Stimulated activated CD4-positive, alpha-beta T cell treated with anti-CD3 and anti-CD28 coated beads, TNF-alpha, amount 100 ng/mL, for 1 hour (primary cell): ENCODE data around the gene MINPP1.

Experiments
- DNase-seq, 3 donors: peaks; one replicate each; pipeline ENCODE4 v3.0.0-alpha.2; 2020; ENCODE audit warnings: low read depth in 3 of 3, low spot score in 1 of 3

The MINPP1 gene

GRCh38 chr10:87519582-87519981, 14.9 kb downstream of the MINPP1 start:
- no peak for DNase-seq

GRCh38 chr10:87523731-87524130, 19.0 kb downstream of the MINPP1 start:
- no peak for DNase-seq

- no peak for DNase-seq
Measured at GRCh38 chr10:87524296-87524695, 19.6 kb downstream of the MINPP1 start.

- no peak for DNase-seq
Measured at GRCh38 chr10:87531908-87532622, 27.4 kb downstream of the MINPP1 start.

GRCh38 chr10:87532696-87533095, 28.0 kb downstream of the MINPP1 start:
- DNase-seq: no peak

GRCh38 chr10:87534173-87534858, 29.6 kb downstream of the MINPP1 start:
- DNase-seq: no peak

- DNase-seq: no peak
Measured at GRCh38 chr10:87538092-87539015, 33.7 kb downstream of the MINPP1 start.

GRCh38 chr10:87541114-87541513, 36.4 kb downstream of the MINPP1 start:
- no peak for DNase-seq

- DNase-seq: no peak
Measured at GRCh38 chr10:87544721-87545120, 40.0 kb downstream of the MINPP1 start.

GRCh38 chr10:87545783-87546182, 41.1 kb downstream of the MINPP1 start:
- no peak for DNase-seq

- no peak for DNase-seq
Measured at GRCh38 chr10:87546210-87546609, 41.5 kb downstream of the MINPP1 start.

- DNase-seq: no peak
Measured at GRCh38 chr10:87546971-87547413, 42.3 kb downstream of the MINPP1 start.

- no peak for DNase-seq
Measured at GRCh38 chr10:87547734-87548311, 43.1 kb downstream of the MINPP1 start.

GRCh38 chr10:87550741-87551140, 46.0 kb downstream of the MINPP1 start:
- no peak for DNase-seq

- DNase-seq: no peak
Measured at GRCh38 chr10:87551326-87551725, 46.6 kb downstream of the MINPP1 start.

- no peak for DNase-seq
Measured at GRCh38 chr10:87552248-87552929, 47.7 kb downstream of the MINPP1 start.

GRCh38 chr10:87557409-87557808, 52.7 kb downstream of the MINPP1 start:
- DNase-seq: no peak

- no peak for DNase-seq
Measured at GRCh38 chr10:87558333-87558732, 53.6 kb downstream of the MINPP1 start.

GRCh38 chr10:87559392-87559791, 54.7 kb downstream of the MINPP1 start:
- no peak for DNase-seq

GRCh38 chr10:87560495-87561129, 55.9 kb downstream of the MINPP1 start:
- no peak for DNase-seq
